ENCODE measurements around the gene HDGFL2.

Gene HDGFL2

GRCh38 chr19:4434391-4434790 lies 37.7 kb upstream of the HDGFL2 start:
- H3K4me2 ChIP-seq (ENCODE audit: low read length): no peak overlapping the region
- no peak overlapping the region for H3K9ac ChIP-seq (ENCODE audit: low read length)
- no peak overlapping the region for H2BK120ac ChIP-seq (ENCODE audit: low read depth, low read length)
- no peak overlapping the region for H3K18ac ChIP-seq (ENCODE audit: low read length)
- H3K27me3 ChIP-seq (ENCODE audit: insufficient read depth, low read length, poor library complexity): no peaks in the 10 kb centered on the region
- no peak overlapping the region for H3K4ac ChIP-seq (ENCODE audit: low read depth, low read length)
- H3K56ac ChIP-seq (ENCODE audit: low read length): no peak overlapping the region
- H3K4me3 ChIP-seq (ENCODE audit: low read length): no peak overlapping the region
- no peak overlapping the region for H2BK15ac ChIP-seq (replicated peaks; ENCODE audit: low read depth)
- no peak overlapping the region for H2AK5ac ChIP-seq (ENCODE audit: low read length)
- no peak overlapping the region for H2BK5ac ChIP-seq (ENCODE audit: low read length)
- peaks cover 35% of the 10 kb centered on the region for H3K36me3 ChIP-seq (ENCODE audit: control insufficient read depth, insufficient read depth, low read length)
- DNase-seq: no peak
- H3K79me1 ChIP-seq (ENCODE audit: low read length): peaks cover 11% of the 10 kb centered on the region
- peaks cover 12% of the 10 kb centered on the region for H3K79me2 ChIP-seq (ENCODE audit: control insufficient read depth, insufficient read depth, low read length)
- no peak overlapping the region for H4K5ac ChIP-seq (ENCODE audit: low read length)
- H3K4me1 ChIP-seq (ENCODE audit: control insufficient read depth, low read depth, low read length): no peaks in the 10 kb centered on the region
- no peak overlapping the region for H3K23ac ChIP-seq (ENCODE audit: low read length)
- H3K27ac ChIP-seq (ENCODE audit: low read depth, low read length): no peak overlapping the region
- no CpG with 5 or more reads among the region's 9 CpGs for WGBS (ENCODE audit: extremely low coverage, insufficient coverage, low lambda C conversion rate)
- no peak overlapping the region for H4K8ac ChIP-seq (ENCODE audit: low read depth, low read length)

DNA sequence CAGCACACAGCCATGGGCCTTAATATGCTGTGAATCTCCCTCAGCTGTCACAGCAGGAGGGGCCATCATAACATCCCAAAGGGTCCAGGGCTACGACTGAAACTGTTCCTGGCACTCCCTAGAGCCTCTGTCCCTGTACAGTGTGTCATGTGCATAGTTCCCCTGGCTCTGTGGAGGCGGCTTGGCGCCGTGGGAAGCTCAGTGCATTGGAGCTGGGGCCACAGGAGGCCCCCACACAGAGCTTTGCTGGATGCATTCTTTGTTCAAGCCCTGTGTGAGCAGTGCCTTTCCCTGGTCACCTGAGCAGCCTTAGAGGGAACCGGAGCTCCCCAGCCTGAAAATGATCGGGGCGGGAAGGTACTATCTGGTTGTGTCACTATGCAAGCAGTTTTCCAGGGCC lies 35.9 kb upstream of the HDGFL2 start:
- H3K18ac ChIP-seq (ENCODE audit: low read length): no peak overlapping the region
- no peak overlapping the region for H3K4me2 ChIP-seq (ENCODE audit: low read length)
- peaks cover 12% of the 10 kb centered on the region for H3K79me2 ChIP-seq (ENCODE audit: control insufficient read depth, insufficient read depth, low read length)
- H3K56ac ChIP-seq (ENCODE audit: low read length): no peak overlapping the region
- no peak overlapping the region for H2BK120ac ChIP-seq (ENCODE audit: low read depth, low read length)
- no peak overlapping the region for H3K9ac ChIP-seq (ENCODE audit: low read length)
- H3K79me1 ChIP-seq (ENCODE audit: low read length): peaks cover 7% of the 10 kb centered on the region
- DNase-seq: no peak
- H3K4ac ChIP-seq (ENCODE audit: low read depth, low read length): no peak overlapping the region
- no peak overlapping the region for H3K27ac ChIP-seq (ENCODE audit: low read depth, low read length)
- no peak overlapping the region for H4K5ac ChIP-seq (ENCODE audit: low read length)
- WGBS (ENCODE audit: extremely low coverage, insufficient coverage, low lambda C conversion rate): no CpG with 5 or more reads among the region's 7 CpGs
- no peak overlapping the region for H3K4me3 ChIP-seq (ENCODE audit: low read length)
- no peak overlapping the region for H4K8ac ChIP-seq (ENCODE audit: low read depth, low read length)
- H2AK5ac ChIP-seq (ENCODE audit: low read length): no peak overlapping the region
- H2BK5ac ChIP-seq (ENCODE audit: low read length): no peak overlapping the region
- H3K23ac ChIP-seq (ENCODE audit: low read length): no peak overlapping the region
- no peaks in the 10 kb centered on the region for H3K4me1 ChIP-seq (ENCODE audit: control insufficient read depth, low read depth, low read length)
- no peaks in the 10 kb centered on the region for H3K27me3 ChIP-seq (ENCODE audit: insufficient read depth, low read length, poor library complexity)
- H3K36me3 ChIP-seq (ENCODE audit: control insufficient read depth, insufficient read depth, low read length): peaks cover 36% of the 10 kb centered on the region
- H2BK15ac ChIP-seq (replicated peaks; ENCODE audit: low read depth): no peak overlapping the region

- Histone ChIP-seq H3K23ac (ENCODE audit: low read length) (no peak overlapping the region), H3K27me3 (ENCODE audit: insufficient read depth, low read length, poor library complexity) (no peaks in the 10 kb centered on the region), H3K9ac (ENCODE audit: low read length) (no peak overlapping the region), H3K4me2 (ENCODE audit: low read length) (no peak overlapping the region), H4K8ac (ENCODE audit: low read depth, low read length) (no peak overlapping the region), H3K36me3 (ENCODE audit: control insufficient read depth, insufficient read depth, low read length) (peaks cover 33% of the 10 kb centered on the region), H2BK5ac (ENCODE audit: low read length) (no peak overlapping the region), H3K79me1 (ENCODE audit: low read length) (peaks cover 7% of the 10 kb centered on the region), H3K4me3 (ENCODE audit: low read length) (no peak overlapping the region), H2BK15ac (replicated peaks; ENCODE audit: low read depth) (no peak overlapping the region), H3K4me1 (ENCODE audit: control insufficient read depth, low read depth, low read length) (no peaks in the 10 kb centered on the region), H4K5ac (ENCODE audit: low read length) (no peak overlapping the region), H3K18ac (ENCODE audit: low read length) (no peak overlapping the region), H2BK120ac (ENCODE audit: low read depth, low read length) (no peak overlapping the region), H2AK5ac (ENCODE audit: low read length) (no peak overlapping the region), H3K79me2 (ENCODE audit: control insufficient read depth, insufficient read depth, low read length) (peaks cover 12% of the 10 kb centered on the region), H3K4ac (ENCODE audit: low read depth, low read length) (no peak overlapping the region), H3K27ac (ENCODE audit: low read depth, low read length) (no peak overlapping the region), H3K56ac (ENCODE audit: low read length) (no peak overlapping the region)
- WGBS (ENCODE audit: extremely low coverage, insufficient coverage, low lambda C conversion rate): no CpG with 5 or more reads among the region's 10 CpGs
- no peak for DNase-seq
Measured at GRCh38 chr19:4437103-4437502, 35.0 kb upstream of the HDGFL2 start.

- Histone ChIP-seq H3K56ac (ENCODE audit: low read length) (no peak overlapping the region), H3K4me1 (ENCODE audit: control insufficient read depth, low read depth, low read length) (no peaks in the 10 kb centered on the region), H4K5ac (ENCODE audit: low read length) (no peak overlapping the region), H3K36me3 (ENCODE audit: control insufficient read depth, insufficient read depth, low read length) (peaks cover 21% of the 10 kb centered on the region), H2BK120ac (ENCODE audit: low read depth, low read length) (no peak overlapping the region), H3K79me1 (ENCODE audit: low read length) (peaks cover 7% of the 10 kb centered on the region), H2AK5ac (ENCODE audit: low read length) (no peak overlapping the region), H3K4me2 (ENCODE audit: low read length) (no peak overlapping the region), H3K4ac (ENCODE audit: low read depth, low read length) (no peak overlapping the region), H3K27me3 (ENCODE audit: insufficient read depth, low read length, poor library complexity) (no peaks in the 10 kb centered on the region), H3K4me3 (ENCODE audit: low read length) (no peak overlapping the region), H3K27ac (ENCODE audit: low read depth, low read length) (no peak overlapping the region), H3K23ac (ENCODE audit: low read length) (no peak overlapping the region), H3K9ac (ENCODE audit: low read length) (no peak overlapping the region), H2BK15ac (replicated peaks; ENCODE audit: low read depth) (no peak overlapping the region), H3K79me2 (ENCODE audit: control insufficient read depth, insufficient read depth, low read length) (peaks cover 12% of the 10 kb centered on the region), H3K18ac (ENCODE audit: low read length) (no peak overlapping the region), H4K8ac (ENCODE audit: low read depth, low read length) (no peak overlapping the region), H2BK5ac (ENCODE audit: low read length) (no peak overlapping the region)
- no CpG with 5 or more reads among the region's 12 CpGs for WGBS (ENCODE audit: extremely low coverage, insufficient coverage, low lambda C conversion rate)
- DNase-seq: no peak
Measured at GRCh38 chr19:4439243-4439642, 32.9 kb upstream of the HDGFL2 start.

DNA sequence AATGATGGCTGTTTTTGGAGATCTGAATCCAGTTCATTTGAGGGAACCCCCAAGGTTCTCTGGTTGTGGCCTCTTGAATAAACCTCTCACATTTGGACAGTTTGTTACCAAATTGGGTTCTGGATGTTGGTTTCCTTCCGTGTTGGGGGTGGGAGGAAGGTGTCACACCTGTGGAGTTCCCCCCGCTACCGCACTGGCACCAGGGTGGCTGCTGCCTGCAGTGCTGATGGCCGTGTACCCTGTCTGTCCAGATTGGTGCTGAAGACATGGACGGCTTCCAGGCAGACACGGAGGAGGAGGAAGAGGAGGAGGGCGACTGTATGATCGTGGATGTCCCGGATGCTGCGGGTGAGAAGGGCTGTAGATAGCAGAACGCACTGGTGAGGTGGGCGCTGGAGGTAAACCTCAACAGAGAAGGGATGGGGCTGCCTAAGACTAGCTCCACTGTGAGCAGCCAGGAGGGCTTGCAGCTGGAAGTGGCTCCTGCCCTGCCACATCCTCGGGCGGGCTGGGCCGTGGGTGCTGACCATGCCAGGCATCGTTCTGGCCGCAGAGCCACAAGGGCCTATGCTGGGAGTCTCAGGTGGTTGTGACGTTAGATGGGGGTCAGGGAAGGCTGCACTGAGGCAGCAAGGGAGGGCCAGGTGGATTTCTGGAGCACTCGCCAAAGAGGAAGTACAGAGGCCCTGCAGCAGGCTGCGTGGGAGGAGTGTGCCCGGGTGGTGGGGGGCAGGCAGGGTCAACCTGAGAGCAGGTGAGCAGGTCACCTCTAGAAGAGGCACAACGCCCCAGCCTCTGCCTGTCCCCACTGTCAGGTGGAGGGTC lies 29.9 kb upstream of the HDGFL2 start:
- Histone ChIP-seq H3K79me2 (ENCODE audit: control insufficient read depth, insufficient read depth, low read length) (peaks cover 5% of the 10 kb centered on the region), H3K18ac (ENCODE audit: low read length) (no peak overlapping the region), H2BK5ac (ENCODE audit: low read length) (no peak overlapping the region), H3K9ac (ENCODE audit: low read length) (no peak overlapping the region), H2BK15ac (replicated peaks; ENCODE audit: low read depth) (no peak overlapping the region), H3K4me2 (ENCODE audit: low read length) (no peak overlapping the region), H3K4me1 (ENCODE audit: control insufficient read depth, low read depth, low read length) (no peaks in the 10 kb centered on the region), H3K27ac (ENCODE audit: low read depth, low read length) (no peak overlapping the region), H2AK5ac (ENCODE audit: low read length) (no peak overlapping the region), H4K8ac (ENCODE audit: low read depth, low read length) (no peak overlapping the region), H2BK120ac (ENCODE audit: low read depth, low read length) (no peak overlapping the region), H3K23ac (ENCODE audit: low read length) (no peak overlapping the region), H3K27me3 (ENCODE audit: insufficient read depth, low read length, poor library complexity) (no peaks in the 10 kb centered on the region), H3K79me1 (ENCODE audit: low read length) (peaks cover 3% of the 10 kb centered on the region), H4K5ac (ENCODE audit: low read length) (no peak overlapping the region), H3K4ac (ENCODE audit: low read depth, low read length) (no peak overlapping the region), H3K36me3 (ENCODE audit: control insufficient read depth, insufficient read depth, low read length) (peaks cover 21% of the 10 kb centered on the region), H3K4me3 (ENCODE audit: low read length) (no peak overlapping the region), H3K56ac (ENCODE audit: low read length) (no peak overlapping the region)
- WGBS (ENCODE audit: extremely low coverage, insufficient coverage, low lambda C conversion rate): no CpG with 5 or more reads among the region's 22 CpGs
- no peak for DNase-seq

DNA sequence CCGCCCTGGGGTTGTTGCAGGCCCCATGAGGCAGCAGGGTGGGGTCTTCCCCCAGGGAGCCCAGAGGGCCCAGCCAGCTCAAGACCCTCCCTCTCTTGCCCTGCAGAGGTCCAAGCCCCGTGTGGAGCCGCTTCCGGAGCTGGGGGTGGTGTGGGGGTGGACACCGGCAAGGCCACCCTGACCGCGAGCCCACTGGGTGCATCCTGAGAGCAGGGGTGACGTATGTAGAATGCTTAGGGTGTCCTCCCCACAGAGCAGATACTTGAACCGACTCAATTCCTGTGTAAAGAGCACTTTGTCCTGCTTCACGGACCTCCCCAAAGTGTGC lies 29.3 kb upstream of the HDGFL2 start:
- WGBS (ENCODE audit: extremely low coverage, insufficient coverage, low lambda C conversion rate): no CpG with 5 or more reads among the region's 10 CpGs
- H3K4me1 ChIP-seq (ENCODE audit: control insufficient read depth, low read depth, low read length): no peaks in the 10 kb centered on the region
- H3K4ac ChIP-seq (ENCODE audit: low read depth, low read length): no peak overlapping the region
- no peak overlapping the region for H4K5ac ChIP-seq (ENCODE audit: low read length)
- H2BK5ac ChIP-seq (ENCODE audit: low read length): no peak overlapping the region
- H2BK120ac ChIP-seq (ENCODE audit: low read depth, low read length): no peak overlapping the region
- H3K36me3 ChIP-seq (ENCODE audit: control insufficient read depth, insufficient read depth, low read length): peaks cover 21% of the 10 kb centered on the region
- no peak overlapping the region for H3K23ac ChIP-seq (ENCODE audit: low read length)
- no peak overlapping the region for H4K8ac ChIP-seq (ENCODE audit: low read depth, low read length)
- no peak overlapping the region for H3K4me2 ChIP-seq (ENCODE audit: low read length)
- DNase-seq: no peak
- H3K79me1 ChIP-seq (ENCODE audit: low read length): peaks cover 2% of the 10 kb centered on the region
- H2BK15ac ChIP-seq (replicated peaks; ENCODE audit: low read depth): no peak overlapping the region
- H3K27me3 ChIP-seq (ENCODE audit: insufficient read depth, low read length, poor library complexity): no peaks in the 10 kb centered on the region
- no peak overlapping the region for H2AK5ac ChIP-seq (ENCODE audit: low read length)
- H3K56ac ChIP-seq (ENCODE audit: low read length): no peak overlapping the region
- no peak overlapping the region for H3K4me3 ChIP-seq (ENCODE audit: low read length)
- H3K9ac ChIP-seq (ENCODE audit: low read length): no peak overlapping the region
- no peak overlapping the region for H3K18ac ChIP-seq (ENCODE audit: low read length)
- no peak overlapping the region for H3K27ac ChIP-seq (ENCODE audit: low read depth, low read length)
- peaks cover 4% of the 10 kb centered on the region for H3K79me2 ChIP-seq (ENCODE audit: control insufficient read depth, insufficient read depth, low read length)

Measured in mesendoderm (in vitro differentiated cells).